HG02870 (cell line): ENCODE results near the gene FGD3.
"Not testable (repeated sequence)": the region's sequence is repeated elsewhere in the genome, so short reads cannot be mapped to it uniquely, and the experiment has no call there.

Source experiments
- ATAC-seq: cut with Tn5 transposase; IDR thresholded peaks from one replicate; pipeline ENCODE4 v1.9.1; 2021; ENCODE audit warnings: mild to moderate bottlenecking, moderate library complexity; ENCODE audit not compliant: unreplicated experiment

FGD3 gene

GRCh38 chr9:93008457-93008856 lies 61.1 kb downstream of the FGD3 start:
- no peak for ATAC-seq

DNA sequence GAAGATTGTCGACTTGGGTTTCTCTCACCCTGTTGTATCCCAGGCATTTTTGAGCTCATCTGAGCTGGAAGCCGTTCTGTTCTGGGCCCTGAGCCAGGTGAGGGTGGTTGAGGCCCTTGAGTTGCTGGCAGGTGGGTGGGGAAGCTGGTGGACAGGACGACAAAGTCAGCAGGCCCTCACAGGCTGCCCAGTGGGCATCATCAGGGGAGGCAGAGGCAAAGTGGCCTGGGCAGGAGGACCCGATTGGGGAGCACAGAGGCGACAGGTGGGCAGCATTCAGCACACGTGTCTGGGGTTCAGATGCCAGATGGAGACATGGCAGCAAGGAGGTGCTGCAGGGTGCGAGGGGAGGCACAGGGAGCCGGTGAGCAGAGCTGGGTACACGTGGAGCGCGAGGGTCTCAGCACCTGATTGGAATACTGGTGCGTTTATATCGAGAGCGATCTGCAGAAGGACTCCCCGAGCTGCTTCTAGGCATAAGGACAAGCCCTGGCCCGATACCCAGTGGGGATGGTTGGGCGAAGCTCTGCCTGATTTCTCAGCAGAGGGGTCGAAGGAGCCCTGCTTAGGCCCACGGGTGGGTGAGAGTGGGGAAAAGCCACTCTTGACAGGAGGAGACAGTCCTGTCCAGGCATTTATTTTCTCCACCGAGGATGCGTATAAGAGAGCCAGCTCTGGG lies 62.2 kb downstream of the FGD3 start:
- ATAC-seq, result no peak

- no peak for ATAC-seq
Measured at GRCh38 chr9:93010056-93010455, 62.7 kb downstream of the FGD3 start.

DNA sequence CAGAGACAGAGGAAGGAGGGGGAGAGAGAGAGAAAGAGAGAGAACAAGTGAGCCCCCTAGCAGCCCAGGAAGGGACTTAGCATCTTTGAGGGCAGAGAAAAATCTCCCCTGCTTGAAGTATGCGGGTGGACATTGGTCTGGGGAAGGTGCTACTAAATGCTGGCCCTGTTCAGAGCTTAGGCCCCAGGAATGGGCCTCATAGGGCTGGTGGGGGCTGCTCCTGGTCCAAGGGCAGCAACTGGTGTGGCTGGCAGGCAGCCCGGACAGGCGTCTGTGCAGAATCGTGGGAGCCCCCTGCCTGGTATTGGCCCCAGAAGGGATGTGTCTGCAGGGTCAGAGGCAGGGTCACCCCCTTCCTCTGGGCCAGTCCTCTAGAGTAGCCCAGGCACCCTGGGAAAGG lies 63.4 kb downstream of the FGD3 start:
- no peak for ATAC-seq

DNA sequence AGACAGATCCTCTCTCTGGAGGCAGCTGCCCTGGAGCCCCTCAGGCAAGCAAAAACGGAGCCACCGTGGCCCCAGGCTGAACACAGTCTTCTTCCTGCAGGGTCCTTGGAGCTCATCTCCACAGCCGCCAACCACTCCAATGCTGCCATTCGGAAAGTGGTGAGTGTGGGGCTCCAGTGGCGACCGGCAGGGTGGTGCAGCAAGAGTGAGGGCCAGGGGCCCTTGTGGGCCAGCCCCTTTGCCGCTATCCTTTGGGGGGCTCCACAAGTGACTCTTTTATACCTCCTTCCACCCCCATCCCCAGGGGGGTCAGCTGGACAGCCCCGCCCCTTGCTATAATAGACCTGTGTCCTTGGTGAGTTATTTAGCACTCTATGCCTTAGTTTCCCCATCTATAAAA lies 63.8 kb downstream of the FGD3 start:
- no peak for ATAC-seq

DNA sequence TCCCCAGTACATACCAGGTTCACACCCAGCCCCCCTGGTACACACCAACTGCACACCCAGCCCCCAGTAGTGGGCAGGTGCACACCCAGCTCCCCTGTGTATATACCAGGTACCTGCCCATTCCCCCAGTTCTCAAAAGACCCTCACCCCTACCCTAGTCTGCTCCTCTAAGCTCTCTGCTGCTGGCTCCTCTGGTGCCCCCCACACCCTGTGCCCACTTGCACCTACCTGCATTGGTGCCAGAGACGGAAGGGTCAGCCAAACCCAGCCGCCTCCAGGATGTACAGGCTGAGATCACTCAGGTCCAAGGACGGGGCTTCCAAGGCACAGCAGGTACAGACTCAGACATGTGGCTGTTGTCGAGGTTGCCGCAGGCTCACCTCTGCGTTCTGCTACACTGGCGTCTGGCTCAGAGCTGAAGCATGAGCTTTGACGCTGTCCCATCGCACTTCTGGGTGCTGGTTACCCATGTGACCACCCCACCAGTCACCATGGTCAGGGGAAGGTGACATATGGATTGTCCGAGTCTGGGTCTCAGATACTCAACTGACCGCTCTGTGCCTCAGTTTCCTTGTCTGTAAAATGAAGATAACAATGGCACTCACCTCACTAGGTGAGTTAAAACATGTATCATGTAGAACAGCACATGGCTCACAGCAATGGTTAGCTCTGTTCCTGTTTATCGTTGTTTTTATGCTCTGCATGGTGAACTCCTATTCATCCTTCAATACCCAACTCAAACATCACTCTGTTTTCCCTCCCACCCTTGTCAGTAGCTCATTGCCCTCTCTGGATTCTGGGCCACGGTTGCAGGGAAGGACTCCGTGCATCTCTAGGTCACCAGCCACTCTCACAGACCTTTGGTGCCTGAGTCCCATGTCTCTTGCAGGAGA lies 65.9 kb downstream of the FGD3 start:
- no peak for ATAC-seq

- ATAC-seq, result no peak
Measured at GRCh38 chr9:93013856-93014582, 66.7 kb downstream of the FGD3 start.

DNA sequence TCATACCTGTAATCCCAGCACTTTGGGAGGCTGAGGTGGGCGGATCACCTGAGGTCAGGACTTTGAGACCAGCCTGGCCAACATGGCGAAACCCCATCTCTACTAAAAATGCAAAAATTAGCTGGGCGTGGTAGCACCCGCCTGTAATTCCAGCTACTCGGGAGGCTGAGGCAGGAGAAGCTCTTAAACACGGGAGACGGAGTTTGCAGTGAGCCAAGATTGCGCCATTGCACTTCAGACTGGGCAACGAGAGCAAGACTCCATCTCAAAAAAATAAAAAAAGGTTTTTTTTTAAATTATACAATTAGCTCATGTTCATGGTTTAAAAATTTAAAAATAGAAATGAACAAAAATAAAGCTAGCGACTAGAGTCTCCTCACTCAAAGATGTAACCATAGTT lies 67.9 kb downstream of the FGD3 start:
- ATAC-seq, result not testable (repeated sequence)

- ATAC-seq, result no peak
Measured at GRCh38 chr9:93017621-93018020, 70.3 kb downstream of the FGD3 start.

- ATAC-seq, result no peak
Measured at GRCh38 chr9:93020151-93020550, 72.8 kb downstream of the FGD3 start.

GRCh38 chr9:93020771-93021670 lies 73.7 kb downstream of the FGD3 start:
- no peak for ATAC-seq

GRCh38 chr9:93022066-93022465 lies 74.7 kb downstream of the FGD3 start:
- ATAC-seq, result no peak

GRCh38 chr9:93022721-93023520 lies 75.6 kb downstream of the FGD3 start:
- no peak for ATAC-seq

DNA sequence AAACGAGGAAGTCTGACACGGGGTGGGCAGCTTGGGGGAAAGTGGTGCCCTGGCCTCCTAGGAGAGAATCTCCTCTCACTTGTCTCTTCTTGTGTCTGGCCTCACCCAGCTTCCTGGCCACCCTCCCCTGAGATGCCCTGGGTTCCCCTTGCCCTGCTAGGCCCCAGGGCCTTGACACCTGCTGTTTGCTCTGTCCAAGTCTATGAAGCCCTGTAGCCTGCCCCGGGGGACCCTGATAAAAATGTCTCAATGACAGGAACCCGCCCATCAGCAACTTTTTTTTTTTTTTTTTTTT lies 76.1 kb downstream of the FGD3 start:
- no peak for ATAC-seq

DNA sequence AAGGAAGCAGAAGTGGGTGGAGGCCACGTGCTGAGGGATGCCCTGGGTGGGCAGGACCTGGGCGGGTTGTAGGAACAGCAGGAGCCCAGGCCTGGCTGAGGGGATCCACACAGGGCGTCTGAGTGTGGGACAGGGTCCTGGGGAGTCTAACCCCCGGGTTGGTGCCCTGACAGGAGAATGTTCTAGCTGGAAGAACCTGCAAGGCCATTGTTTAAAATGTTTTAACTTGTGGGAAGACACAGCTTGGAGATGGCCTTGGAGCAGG lies 77.3 kb downstream of the FGD3 start:
- ATAC-seq, result no peak

DNA sequence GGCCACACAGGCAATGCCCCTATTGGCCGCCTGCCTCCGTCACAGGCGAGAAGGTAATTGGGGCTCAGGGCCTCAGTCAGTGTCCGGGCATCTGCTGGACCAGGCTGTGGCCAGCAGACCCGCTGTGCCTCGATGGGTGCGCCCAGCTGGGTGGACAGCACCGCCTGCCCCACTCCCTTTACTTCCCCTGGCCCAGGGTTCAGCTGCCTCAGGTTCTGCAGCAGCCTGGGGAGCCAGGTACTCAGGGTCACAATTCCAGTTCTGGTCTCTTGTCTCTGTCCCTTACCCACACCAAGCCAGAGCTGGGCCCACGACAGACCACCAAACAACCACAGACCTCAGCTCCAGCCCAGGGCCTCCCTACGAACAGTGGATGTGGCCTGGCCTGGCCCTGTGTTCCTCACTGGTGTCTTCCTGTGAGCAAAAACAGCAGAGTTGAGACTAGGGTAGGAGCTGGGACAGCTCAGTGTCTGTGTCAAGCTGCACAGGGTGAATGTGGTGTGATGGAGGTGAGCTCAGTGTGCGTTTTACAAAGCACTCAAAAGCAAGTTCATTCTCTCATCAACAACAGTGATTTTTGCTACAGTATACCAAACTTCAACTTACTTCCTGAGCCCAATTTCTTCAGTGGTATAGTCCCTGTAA lies 77.8 kb downstream of the FGD3 start:
- ATAC-seq, result no peak

GRCh38 chr9:93025736-93026135 lies 78.4 kb downstream of the FGD3 start:
- ATAC-seq, result no peak

DNA sequence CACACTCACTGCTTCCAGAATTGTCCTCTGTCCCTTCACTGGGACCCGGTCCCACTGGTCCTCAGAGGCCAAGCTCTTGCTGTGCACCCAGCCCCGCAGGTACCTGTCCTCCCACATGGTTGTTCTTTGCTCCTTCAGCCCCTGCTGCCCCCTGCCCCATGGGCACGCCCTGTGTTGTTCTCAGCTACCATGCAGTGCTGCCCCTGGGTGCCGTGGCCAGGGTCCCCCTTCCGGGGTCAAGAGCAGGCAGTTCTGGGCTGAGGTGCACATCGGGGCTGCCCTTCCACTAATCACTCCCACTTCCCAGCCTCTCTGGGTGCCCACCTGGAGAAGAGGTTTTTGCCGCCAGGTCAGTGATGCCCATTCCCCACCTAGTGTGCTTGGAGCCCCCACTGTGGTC lies 79.3 kb downstream of the FGD3 start:
- ATAC-seq, result no peak

DNA sequence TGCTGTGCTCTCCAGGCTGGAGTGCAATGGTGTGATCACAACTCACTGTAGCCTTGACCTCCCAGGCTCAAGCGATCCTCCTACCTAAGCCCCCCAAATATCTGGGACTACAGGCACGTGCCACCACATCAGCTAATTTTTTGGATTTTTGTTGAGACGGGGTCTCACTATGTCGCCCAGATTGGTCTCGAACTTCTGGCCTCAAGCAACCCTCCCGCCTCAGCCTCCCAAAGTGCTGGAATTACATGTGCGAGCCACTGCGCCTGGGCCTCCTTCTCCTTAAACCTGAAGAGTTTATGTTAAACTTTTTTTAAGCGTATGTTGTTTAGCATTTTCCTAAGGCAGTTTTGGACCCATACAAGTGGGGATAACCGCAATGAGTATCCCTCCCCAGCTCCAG lies 80.4 kb downstream of the FGD3 start:
- ATAC-seq, result no peak

DNA sequence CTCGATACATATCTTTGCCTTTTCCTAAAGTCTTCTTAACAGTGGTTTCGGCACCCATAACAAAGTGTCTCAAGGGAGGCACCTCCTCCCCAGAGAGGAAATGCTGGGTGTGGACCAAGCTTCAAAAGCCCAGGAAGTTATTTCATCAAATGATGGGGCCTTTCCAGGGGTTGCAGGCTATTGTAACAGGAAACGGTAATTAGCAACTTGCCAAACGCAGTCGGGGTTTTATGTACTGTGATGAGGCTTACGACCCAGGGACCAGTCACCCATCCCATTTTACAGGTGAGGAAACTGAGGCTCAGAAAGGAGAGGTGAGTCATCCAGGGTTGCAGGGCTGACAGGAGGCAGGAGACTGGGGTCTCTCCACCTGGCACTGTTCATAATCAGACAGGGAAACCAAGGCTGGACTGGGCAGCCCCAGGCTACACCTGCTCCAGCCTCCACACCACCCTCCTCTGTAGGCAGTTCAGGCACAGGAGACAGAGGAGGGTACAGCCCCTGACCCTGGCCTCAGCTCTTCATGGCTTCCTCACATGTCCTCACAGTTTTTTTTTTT lies 81.2 kb downstream of the FGD3 start:
- ATAC-seq, result no peak
